Activated T-cell treated with anti-CD3 and anti-CD28 coated beads for 4 hours (primary cell): ENCODE data around the gene PRMT7.
"Not testable (repeated sequence)": the region's sequence is repeated elsewhere in the genome, so short reads cannot be mapped to it uniquely, and the experiment has no call there.

Experiments used
- DNase-seq: peaks from one replicate; pipeline ENCODE4 v3.0.0-alpha.2; 2020

PRMT7 gene

GRCh38 chr16:68284847-68285246 is 26.0 kb upstream of the PRMT7 start:
- no peak for DNase-seq

GRCh38 chr16:68285683-68286082 is 25.1 kb upstream of the PRMT7 start:
- DNase-seq: no peak

DNA sequence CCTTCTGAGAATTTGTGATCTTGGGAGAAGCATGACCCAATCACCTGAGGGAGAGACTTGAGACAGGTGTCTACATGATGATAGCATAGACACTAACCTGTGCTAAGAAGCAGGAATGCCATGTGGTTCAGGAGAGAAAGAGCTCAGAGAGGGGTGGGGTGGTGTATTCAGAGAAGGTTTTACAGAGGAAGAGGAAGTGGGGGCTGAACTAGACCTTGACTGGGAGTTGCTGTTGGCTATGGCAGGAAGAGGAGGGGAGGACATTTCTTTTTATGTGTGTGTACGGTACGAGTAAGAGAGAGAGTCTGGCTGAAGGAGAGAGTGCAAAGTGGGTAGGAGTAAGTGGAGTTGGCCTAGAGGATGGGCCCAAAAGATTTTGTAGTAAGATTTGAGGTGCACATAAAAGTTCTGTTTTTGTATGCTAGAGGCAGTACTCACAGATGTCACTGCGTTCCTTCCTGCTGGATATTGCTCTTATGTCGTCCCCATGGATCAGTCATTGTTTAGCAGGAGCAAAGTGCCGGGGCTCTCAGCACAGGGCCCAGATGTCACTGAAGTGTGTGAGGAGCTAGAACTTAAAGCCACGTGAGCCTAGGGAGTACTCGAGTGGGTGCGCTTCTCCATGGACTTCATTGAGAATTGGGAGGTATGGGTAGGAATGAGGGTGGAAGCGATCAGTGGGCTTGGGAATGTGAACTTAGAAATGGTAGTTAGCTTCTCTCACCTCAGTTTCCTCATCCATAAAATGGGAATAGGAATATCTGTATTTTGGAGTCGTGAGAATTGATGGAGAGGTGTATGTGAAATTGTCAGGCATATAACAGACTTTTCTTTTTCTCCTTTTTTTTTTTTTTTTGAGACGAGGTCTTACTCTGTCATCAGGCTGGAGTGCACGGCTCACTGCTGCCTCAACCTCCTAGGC is 24.4 kb upstream of the PRMT7 start:
- no peak for DNase-seq

DNA sequence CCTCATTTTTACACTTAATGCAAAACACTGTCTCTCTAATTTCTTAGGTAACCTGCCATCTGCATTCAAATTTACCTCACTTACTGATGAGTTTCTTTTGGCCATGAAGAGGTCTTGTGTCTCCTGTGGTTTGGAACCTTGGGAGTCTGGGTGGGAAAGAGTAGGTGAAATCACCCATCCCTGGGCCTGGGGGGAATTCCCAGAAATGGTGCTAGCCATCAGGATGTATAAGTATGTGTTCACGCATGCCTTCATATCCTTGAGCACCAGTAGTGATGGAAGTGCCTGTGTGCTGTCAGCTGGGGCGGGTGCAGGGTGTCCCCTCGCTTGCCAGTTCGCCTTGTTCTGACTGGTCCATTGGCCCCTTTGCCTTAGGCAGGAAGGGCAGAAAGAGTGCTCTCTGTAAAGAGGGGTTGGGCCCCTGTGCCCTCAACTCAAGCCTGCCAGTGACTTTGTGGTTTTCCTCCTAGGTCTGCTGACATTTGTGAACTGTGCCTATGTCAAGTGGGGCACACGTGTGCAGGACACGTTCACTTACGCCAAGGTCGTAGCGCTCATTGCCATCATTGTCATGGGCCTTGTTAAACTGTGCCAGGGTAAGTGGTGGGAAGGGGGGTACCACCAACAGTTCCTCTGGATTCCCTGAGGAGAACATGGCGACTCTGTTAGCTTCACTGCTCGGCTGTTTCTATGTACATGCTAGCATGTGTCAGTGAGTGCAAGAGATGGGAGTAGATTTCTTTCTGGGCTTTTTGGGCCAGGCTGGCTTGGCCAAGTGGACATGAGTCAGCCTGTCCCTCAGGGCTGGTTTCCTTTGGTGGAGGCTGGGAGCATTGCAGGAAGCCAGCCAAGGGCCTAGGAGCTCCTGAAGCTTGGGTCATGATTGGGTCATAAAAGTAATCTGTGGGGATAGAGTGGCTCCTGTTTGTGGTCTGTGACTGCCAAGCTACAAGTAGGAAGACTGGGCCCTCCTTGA is 23.3 kb upstream of the PRMT7 start:
- DNase-seq: no peak

DNA sequence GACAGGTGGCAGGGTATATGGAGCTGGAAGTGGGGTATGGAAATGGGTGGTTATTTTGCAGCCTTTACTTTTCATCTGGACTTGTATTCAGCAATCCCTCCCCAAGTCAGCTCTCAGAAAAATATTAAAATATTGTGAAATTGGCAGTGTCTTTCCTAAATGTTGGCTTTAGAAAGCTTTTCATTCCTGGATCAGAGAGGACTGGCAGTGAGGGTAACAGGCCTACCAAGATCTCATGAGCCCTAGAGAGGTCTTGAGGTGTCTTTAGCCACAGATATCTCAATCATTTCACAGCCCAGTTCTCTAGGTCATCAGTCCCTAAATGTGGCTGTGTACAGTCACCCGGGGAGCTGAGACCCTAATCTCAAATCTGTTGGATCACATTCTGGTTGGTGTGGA is 22.6 kb upstream of the PRMT7 start:
- no peak for DNase-seq

DNA sequence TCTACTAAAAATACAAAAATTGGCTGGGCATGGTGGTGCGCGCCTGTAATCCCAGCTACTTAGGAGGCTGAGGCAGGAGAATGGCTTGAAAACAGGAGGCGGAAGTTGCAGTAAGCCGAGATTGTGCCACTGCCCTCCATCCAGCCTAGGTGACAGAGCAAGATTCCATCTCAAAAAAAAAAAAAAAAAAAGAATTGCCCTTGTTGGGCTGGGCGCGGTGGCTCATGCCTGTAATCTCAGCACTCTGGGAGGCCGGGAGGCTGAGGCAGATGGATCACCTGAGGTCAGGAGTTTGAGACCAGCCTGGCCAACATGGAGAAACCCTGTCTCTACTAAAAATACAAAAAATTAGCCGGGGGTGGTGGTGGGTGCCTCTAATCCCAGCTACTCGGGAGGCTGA is 22.0 kb upstream of the PRMT7 start:
- DNase-seq: not testable (repeated sequence)

- no peak for DNase-seq
Measured at GRCh38 chr16:68289202-68289601, 21.6 kb upstream of the PRMT7 start.

GRCh38 chr16:68289621-68290329 is 21.0 kb upstream of the PRMT7 start:
- DNase-seq: no peak

- DNase-seq: no peak
Measured at GRCh38 chr16:68290450-68290849, 20.4 kb upstream of the PRMT7 start.

GRCh38 chr16:68291227-68291626 is 19.6 kb upstream of the PRMT7 start:
- no peak for DNase-seq

DNA sequence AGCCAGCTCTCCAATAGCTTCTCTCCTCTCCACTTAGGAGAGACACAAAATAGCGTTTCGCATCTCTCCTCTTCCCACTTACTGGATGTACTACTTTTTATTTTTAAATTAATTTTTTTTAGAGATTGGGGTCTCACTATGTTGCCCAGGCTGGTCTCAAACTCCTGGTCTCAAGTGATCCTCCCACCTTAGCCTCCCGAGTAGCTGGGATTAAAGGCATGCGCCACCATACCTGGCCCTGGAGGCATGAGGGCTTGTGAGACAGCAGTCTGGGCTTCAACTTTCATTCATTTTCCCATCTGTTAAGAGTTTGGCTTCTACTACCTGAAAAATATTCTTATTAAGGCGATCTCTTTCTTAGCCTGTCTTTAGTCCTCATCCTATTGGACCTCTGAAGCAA is 18.4 kb upstream of the PRMT7 start:
- DNase-seq: no peak

- no peak for DNase-seq
Measured at GRCh38 chr16:68296291-68296690, 14.5 kb upstream of the PRMT7 start.

GRCh38 chr16:68296693-68297092 is 14.1 kb upstream of the PRMT7 start:
- no peak for DNase-seq

- DNase-seq: no peak
Measured at GRCh38 chr16:68297908-68298307, 12.9 kb upstream of the PRMT7 start.

GRCh38 chr16:68298312-68298711 is 12.5 kb upstream of the PRMT7 start:
- no peak for DNase-seq

DNA sequence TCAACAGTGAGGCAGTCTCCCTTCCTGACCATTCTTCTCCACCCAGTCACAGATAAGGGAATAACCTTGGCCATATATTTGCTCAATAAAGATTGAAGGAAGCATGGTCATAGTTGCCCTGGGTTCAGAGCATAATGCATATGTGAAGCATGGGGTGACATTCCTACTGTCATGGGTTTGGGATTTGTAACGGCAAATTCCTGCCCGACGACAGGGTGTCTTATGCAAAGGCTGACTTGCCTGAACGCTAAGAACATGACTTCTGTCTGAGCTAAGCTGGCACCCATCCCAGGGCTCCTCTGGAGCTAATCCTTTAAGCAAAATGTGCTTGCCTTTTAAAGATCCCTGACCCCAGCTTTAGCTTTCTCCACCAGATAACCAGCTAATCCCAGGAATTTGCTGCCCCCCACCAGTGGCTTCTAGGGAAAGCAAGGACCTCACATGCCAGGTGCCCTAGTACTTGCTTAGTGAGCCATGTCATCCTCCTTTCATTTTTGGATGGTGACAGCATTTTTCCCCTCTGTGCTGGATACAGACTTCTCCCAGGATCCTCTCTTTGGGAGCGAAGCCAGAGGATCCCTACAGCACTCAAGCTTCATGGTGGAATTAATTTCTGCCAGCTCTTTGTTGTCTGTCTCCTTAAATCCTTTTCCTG is 11.8 kb upstream of the PRMT7 start:
- DNase-seq: no peak

GRCh38 chr16:68299571-68300453 is 11.0 kb upstream of the PRMT7 start:
- DNase-seq: no peak

DNA sequence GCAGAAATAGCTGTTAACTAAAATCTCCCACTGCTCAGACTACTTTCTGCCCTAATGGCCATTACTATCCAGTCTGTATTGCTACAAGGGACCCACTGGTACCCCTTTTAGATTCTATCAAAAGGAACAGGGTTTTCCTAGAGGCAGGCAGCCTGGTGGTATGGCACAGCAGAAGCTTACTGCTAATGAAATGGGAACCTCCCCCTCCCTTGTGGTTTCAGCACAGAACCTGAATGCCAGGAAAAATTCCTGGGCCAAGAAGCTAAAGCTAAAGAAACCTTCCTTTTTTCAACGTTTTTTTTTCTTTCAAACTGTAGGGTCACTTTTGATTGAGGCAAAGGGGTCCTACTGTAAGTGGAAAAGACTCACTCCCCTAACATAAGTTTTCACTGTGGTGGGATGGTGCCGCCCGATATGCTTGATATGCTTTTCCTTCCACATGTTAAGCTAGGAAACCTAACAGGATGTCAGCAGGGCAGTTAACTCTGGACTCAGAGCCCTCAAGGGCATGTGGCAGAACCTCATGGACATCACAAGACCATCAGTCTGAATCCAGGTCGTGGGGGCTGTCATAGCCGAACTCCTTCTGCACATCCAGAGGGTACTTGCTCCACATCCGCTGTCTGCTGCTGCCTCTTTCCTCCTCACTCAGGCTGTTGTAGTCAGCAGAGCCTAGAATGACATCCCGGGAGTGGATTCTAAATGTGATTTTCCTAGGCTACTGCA is 9.9 kb upstream of the PRMT7 start:
- no peak for DNase-seq

DNA sequence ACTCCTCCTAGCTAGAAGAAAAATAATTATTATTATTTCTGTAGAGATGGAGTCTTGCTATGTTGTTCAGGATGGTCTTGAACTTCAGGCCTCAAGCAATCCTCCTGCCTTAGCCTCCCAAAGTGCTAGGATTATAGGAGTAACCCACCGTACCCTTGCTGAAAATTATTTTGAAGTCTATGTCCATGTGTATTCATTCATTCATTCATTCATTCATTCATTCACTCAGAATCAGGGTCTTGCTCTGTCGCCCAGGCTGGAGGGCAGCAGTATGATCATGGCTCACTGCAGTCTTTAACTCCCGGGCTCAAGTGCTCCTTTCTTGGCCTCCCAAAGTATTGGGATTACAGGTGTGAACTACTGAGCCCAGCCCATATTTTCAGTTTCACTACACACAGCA is 4.2 kb upstream of the PRMT7 start:
- DNase-seq: no peak

- DNase-seq: no peak
Measured at GRCh38 chr16:68309799-68310198, 1.0 kb upstream of the PRMT7 start.

DNA sequence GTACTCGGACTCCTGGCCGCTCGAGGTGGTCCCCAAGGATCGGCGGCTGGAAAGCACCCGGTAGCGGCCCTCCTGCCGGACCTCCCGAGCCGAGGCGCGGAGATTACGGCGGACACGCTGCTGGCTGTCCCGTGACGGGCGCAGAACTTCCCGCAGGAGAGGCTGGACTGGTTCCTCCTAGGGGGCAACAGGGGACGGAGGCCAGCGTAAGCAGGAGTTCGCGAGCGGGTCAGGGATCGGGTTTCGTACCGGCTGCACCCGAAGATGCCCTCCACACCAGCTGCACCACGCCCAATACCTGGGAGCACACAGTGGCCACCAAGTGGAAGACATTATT is 414 bp upstream of the PRMT7 start:
- no peak for DNase-seq
